WI38 (cell line): ENCODE results near the gene TNS4.

ENCODE experiments used
- H3K4me3 ChIP-seq: 2 replicates; pipeline ENCODE4 v1.5.1; 2011; ENCODE audit warnings: low read depth, mild to moderate bottlenecking, control low read depth, low read length
- CTCF ChIP-seq: IDR thresholded peaks from 2 replicates; pipeline ENCODE4 v1.5.1; 2012; ENCODE audit warnings: low read depth, mild to moderate bottlenecking, control low read depth, low read length

The TNS4 gene

GRCh38 chr17:40486522-40487370, 14.7 kb downstream of the TNS4 start:
- TF ChIP-seq CTCF: no peak

GRCh38 chr17:40485851-40486521, 15.4 kb downstream of the TNS4 start:
- H3K4me3 ChIP-seq: peak overlapping the region; percentile 29
- TF ChIP-seq CTCF: no peak

More at GRCh38 chr17:40486522-40487370, 14.7 kb downstream of the TNS4 start:
- H3K4me3 ChIP-seq: peak overlapping the region; percentile 29

GRCh38 chr17:40484973-40485530, 16.4 kb downstream of the TNS4 start:
- H3K4me3 ChIP-seq: no peak overlapping the region

GRCh38 chr17:40484285-40484972, 17.0 kb downstream of the TNS4 start:
- no peak overlapping the region for H3K4me3 ChIP-seq
- TF ChIP-seq CTCF: no peak

More at GRCh38 chr17:40484973-40485530, 16.4 kb downstream of the TNS4 start:
- TF ChIP-seq CTCF: no peak

- no peak for TF ChIP-seq CTCF
- no peak overlapping the region for H3K4me3 ChIP-seq
Measured at GRCh38 chr17:40483679-40484078, 17.7 kb downstream of the TNS4 start.

GRCh38 chr17:40482722-40483121, 18.7 kb downstream of the TNS4 start:
- H3K4me3 ChIP-seq: no peak overlapping the region
- no peak for TF ChIP-seq CTCF
